HG02678 (cell line): ENCODE results near the gene SETBP1.

ENCODE experiments used
- ATAC-seq: cut with Tn5 transposase; IDR thresholded peaks from one replicate; pipeline ENCODE4 v1.9.1; 2021; ENCODE audit warnings: mild to moderate bottlenecking, moderate library complexity; ENCODE audit not compliant: unreplicated experiment

Gene SETBP1

DNA sequence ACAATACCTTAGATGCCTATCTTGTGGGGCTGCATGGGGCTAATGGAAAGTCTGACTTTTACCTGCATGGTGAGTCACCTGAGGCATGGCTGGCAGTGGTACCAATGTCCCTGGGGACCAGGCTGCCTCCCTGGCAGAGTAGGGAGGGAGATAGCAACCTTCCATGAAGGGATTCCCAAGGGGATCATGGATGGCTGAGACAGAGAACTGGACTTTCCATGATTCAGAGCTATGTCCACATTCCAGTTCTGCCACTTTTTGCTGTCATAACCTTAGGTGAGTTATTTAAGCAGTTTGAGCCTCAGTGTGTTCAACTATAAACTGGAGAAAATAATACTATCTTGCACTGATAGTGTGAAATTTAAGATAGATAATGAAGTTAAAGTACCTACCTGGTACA, 178.6 kb downstream of the SETBP1 start:
- ATAC-seq: no peak

DNA sequence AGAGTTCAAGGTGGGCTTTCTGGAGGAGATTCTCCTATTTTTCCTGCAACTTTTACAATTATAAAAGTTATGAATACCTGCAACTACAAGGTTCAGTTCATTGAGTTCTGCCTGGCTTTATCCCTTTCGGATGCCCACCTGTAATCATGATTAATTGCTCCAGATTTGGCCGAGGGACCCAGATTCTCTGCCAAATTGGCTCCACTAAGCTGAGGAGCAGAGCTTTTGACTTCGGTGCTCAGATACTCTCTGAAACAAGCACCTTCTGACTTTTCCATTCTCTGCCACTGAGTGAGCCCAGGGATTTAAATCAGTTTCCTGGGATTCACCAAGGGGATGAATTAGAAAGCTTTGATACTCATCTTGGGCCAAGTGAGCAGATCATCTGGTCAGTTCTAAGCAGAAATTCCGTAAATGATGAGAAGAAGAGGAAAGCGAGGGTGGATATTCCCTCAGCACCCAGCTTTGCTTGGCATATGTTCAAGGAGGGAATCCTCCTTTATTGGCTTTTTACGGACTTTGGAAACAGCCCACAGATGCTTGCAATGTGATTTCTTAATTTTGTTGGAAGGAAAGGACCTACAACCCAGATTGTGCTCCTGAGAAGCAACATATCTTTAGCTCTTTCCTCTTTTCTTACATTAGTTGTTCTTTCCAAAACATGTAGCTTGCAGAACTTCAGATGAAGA, 179.2 kb downstream of the SETBP1 start:
- ATAC-seq: no peak

DNA sequence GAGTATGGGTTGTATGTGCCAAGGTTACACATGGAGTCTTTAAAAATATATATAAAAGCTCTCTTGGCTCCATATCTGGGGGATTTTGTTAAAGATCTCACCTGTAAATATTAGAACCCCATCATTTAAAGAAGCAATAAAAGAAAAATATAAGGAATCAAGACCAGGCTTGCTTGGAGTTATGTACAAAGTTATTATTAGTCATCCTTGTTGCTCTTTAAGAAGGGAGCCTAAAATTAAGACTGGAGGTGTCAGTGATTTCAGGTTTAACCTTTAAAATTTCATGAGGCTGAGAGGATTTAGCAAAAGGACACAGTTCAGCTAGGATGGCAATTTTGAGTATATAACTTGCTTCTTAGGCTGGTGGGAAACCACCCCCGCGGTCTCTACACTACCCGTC, 181.4 kb downstream of the SETBP1 start:
- no peak for ATAC-seq

DNA sequence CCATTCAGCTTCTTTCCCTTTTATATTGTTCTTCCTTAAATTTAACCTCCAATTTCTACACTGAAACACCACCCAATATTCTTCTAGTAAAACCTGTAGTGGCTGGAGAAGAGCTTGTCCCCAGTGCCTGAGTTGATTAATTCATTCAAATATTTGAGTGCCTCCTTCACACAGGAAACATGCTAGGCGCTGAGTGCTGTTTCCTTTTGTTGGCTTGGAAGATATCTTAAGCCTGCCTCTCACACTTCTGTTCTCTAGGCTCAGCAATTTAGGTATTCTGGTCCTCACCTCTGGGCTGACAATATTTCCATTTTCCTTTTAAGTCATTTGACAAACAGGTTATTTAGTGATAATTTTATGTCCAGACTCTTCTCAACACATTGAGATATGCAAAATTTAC, 185.4 kb downstream of the SETBP1 start:
- ATAC-seq: no peak

DNA sequence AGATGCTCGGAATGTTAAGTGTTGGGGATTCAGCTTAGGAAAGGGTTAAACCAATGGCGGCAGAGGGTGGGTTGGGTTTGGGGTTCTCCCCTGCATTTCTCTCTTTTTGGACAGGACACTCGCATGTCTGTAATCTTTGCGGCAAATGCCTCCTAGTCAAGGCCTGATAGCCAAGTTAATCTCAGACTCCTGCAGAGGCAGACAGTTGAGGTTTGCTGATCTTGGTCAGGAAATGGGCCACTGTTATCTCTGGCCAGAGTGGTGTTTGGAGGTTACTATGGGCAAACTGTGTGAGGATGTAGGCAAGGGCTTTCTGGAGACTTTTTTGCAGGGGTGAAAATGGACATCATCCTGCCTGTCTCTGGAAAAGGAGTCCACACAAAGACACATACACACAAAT, 188.8 kb downstream of the SETBP1 start:
- no peak for ATAC-seq

DNA sequence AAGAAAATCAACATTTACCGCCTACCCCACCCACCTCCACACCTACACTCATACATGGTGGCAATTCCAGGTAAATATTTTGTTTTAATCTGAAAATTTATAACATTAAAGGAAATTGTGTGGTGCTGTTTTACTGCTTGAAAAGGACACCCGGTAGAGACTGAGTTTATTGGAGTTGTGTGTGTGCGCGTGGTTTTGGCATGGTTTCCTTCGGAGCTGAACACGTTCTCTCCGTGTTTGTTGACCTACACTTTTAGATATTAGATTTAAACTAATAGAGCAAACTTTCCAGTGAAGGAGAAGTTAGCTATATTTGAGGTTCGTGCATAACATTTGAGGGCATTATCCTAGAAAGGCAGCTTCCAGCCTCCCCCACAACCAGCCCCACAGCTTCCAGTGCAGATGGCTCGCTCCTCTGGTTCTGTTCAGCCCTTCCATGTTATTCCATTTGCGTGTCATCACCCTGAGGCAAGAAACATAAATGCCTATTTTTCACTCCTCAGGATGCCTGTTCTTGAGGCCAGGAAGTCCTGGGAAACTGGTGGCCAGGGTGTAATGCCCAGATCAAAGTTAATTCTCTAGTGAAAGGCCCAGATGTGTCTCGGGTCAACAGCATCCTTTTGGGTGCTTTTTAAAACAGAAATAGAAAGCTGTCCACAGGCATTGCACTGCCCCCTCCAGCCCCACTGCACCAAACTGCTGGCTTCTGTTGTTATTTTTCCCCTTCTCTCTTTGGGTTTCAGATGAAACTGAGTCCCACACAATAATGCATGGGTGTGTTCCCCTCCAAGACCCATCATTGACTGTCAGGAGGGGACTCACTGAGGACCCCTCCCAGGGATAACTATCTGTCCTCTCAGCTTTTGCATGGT, 190.2 kb downstream of the SETBP1 start:
- peak; percentile 38 for ATAC-seq

DNA sequence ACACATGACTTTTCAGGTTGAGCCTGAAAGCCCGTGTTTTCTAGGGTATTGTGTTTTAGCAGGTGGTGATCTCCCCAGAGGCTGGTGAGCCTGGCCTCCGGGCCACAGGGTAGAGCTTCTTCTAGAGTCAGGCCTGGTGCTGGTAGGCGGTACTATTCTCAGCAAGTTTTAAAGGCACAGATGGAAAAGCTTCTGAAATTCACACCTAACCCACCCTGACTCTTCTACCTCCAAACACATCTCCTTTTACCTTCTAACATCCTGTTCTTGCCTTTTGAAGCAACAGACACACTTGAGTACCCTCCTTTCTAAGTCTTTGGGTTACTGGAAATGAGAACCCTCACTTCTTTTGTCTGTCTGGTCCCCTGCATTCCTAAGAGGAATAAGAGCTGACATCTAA, 191.1 kb downstream of the SETBP1 start:
- peak; percentile 88 for ATAC-seq

DNA sequence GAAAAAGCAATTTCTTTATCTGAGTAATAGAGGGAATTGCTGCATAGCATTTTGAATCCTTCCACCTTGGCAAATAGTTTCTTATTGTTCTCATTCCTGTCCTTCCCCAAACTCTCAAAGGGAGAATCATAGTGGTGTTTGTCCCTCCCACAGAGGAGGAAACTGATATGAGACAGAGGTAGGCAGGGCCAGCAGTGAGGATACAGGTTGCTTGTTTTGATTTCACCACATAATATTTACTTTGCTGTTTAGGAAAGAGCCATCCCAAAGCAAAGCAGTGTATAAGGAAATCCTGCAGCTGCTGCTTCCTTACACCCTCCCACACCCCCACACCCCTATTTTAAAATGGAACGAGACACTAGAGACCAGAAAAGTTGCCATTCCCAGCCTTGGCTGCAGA, 195.3 kb downstream of the SETBP1 start:
- no peak for ATAC-seq

DNA sequence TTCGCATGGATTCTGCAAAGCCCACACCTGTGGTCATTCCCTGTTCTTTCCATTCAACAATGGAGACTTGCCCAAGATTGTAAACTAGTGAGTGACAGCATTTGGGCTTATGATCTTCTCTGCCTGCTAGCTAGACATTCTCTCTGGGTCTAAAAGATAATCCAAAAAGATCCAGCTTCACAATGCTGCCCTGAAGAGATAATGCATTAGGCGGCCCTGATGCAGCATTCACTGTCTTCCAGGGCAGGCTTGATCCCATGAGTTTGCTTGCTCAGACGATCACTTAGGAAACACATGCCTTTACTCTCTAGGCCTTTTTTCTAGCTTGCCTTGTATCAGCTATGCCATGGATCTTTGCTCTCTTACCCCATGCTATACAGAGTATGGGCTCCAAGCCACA, 196.1 kb downstream of the SETBP1 start:
- ATAC-seq: no peak

DNA sequence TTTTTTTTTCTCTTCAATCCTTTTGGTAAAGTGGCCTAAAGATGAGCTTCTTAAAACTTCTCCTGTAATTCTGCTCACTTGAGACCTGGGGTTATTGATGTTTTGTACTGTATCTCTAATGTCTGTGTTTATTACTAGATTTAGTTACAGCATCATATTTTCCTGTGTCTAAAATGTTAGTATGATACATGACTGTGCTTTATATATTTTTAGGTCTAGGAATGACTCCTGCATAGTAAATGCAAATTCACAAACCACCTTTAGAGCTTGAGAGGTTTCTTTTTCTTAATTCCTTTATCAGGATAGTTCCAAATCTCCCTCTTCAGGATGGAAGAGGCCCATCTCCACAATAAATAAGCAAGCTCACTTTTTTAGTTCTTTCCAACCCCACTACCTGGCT, 197.6 kb downstream of the SETBP1 start:
- ATAC-seq: no peak

DNA sequence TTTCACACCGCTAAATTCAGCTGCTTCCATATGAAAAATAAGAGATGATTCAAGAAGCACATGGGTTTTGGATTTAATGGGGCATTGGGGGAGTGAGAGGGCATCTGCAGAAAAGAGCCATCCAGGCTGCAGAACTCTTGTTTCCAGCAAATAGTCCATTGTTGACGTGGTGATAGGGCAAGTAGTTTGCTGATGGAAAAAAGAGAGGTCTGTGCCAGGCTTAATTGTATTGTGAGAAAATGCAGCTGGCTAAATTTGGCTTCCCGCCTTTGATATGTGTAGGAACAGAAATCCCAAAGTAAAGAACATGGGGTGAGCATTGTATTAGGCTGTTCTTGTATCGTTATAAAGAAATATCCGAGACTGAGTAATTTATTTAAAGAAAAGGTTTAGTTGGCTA, 199.5 kb downstream of the SETBP1 start:
- ATAC-seq: no peak

DNA sequence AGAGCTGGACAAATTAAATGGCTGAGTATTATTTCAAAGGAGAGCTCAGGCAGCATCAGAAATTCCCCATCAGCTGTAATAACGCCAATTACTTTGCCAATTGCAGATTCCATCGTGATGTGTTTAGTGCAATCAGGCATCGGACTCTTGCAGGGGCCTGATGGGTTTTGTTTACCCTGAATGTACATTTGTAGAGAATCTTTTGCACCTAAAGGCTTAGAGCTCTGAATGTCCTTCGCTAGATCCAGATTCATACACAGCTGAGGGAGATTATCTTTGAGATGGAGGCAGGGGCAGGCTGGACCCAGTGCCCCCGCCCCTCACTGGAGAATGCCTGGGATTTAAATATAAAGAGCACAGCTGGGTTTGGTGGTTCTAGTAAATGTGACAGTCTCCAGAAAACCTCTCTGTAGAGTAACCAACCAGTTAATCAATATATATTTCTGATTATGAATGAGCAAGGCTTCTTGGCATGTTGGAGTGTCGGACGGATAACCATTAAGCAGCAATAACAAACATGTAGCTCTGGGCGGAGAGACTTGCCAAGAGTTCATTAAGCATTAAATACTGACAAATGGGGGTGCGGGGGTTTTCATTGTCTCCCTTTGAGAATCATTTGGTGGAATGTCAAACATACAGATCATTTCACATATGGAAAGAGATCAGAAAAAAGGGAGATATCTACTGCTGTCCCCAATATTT, 200.9 kb downstream of the SETBP1 start:
- no peak for ATAC-seq

DNA sequence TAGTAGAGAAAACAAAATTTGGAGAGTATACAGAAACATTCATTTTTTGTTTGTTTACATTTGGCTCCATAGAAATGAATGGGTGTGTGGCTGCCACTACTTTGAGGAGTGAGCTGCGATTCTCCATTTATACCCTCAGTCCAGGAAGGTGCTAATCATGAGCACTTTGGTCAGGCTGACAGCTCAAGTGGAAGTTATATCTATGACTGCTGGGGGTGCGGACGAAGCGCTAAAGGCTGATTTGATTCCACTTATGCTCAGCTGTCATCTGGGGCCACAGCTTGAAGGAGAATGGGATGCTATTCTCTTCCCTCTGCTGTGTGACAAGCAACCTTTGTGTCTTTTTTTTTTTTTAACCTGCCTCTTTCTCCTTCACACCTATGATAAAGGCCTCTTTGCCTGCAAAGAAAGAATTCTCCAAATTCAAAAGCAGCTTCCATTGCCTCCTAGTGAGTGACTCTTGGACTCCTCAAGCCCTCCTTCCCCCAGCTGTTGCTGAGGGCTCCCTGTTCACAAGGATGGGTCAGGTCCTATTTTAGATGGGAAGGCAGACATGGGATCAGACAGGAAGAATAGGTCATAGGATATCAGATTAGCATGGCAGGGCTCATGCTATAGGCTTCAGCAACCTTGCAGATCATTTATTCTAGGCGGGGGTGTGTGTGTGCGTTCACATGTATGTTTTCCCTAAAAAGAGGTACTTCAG, 201.6 kb downstream of the SETBP1 start:
- no peak for ATAC-seq

DNA sequence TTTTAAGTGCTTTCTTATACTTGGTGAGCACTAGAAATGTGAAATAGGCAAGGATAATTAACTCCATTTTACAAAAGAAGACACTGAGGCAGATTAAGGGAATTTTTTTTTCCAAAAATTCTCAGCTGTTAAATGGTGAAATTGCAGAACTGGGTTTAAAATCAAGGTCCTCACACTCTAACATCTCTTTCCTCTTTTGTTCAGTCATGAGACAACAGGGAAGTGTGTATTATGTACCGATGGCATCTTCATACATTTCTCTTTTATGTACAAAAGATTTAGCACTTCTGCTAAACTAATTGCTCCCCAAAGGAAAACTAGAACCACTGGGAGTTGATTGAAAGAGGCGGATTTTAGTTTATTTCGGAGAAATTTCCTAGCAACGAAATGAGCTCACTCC, 203.0 kb downstream of the SETBP1 start:
- ATAC-seq: no peak

DNA sequence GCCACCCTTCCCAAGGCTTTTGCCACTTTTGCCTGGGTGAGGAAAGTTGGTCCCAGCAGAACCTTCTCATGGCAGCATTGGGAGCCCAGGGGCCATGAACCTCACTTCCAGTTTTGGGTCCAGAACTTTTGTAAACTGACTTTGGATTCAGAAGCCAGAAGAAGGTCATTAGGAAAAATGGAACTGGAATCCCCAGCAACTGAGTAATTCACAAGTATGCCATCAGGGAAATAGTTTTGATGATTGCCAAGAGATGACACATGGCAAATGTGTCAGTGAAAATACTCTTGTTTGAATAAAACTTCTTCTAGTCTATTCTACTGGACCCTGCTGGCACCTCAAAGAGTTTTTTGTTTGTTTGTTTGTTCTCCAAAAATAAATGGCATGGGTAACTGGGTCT, 203.7 kb downstream of the SETBP1 start:
- ATAC-seq: no peak

DNA sequence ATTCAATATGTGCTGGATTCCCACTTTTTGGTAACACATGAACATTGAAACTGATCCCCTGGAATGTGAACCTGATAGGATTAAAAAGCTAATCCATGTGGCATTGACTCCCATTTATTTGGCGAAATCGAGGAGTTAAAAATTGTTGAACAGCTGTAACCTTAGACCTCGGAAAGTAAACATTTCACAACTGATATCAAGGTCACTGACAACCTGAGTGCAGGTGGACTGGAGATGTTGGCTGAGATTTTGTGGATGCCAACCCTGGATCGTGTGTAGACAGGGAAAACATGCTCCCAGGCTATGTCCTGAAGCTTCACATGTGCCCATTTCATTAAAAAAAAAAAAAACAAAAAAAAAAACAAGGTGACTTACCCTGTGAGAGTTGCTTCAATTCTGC, 204.8 kb downstream of the SETBP1 start:
- no peak for ATAC-seq

DNA sequence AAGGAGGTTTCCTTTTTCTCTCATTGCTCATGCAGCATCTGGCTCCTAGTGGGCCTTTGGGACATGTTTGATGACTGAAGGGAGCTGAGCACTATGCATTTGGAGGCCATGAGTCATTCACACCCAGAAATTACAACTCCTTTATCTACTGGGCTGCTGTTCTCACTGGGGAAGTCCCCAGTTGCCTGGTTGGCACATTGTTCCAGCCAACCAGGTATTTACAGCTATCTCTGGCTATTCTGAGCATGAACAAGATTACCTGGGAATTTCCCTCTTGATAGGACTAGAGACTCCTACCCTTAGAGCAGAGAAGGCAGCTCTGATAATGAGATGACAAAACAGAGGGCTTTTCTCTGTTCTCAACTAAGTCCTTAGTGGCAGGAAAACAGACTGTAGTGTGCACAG, 206.5 kb downstream of the SETBP1 start:
- ATAC-seq: peak; percentile 93

DNA sequence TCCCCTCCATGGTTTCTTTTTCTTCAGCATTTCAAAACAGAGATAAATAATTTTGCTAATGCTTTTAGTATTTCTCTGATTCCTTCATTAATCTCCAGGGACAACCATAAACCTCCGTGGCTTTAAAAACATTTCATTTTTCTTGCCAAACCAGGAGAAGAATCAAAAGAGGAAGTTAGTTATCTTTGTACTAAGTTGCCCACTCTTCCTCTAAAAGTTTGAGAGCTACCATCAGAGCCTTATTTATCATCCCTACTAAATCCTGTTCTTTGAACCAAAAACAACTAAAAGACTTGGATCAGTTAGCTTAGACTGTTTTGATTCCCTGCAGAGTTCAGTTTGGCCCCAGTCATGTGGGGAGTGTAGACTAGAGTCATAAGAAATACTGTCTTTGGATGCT, 208.4 kb downstream of the SETBP1 start:
- ATAC-seq: no peak

DNA sequence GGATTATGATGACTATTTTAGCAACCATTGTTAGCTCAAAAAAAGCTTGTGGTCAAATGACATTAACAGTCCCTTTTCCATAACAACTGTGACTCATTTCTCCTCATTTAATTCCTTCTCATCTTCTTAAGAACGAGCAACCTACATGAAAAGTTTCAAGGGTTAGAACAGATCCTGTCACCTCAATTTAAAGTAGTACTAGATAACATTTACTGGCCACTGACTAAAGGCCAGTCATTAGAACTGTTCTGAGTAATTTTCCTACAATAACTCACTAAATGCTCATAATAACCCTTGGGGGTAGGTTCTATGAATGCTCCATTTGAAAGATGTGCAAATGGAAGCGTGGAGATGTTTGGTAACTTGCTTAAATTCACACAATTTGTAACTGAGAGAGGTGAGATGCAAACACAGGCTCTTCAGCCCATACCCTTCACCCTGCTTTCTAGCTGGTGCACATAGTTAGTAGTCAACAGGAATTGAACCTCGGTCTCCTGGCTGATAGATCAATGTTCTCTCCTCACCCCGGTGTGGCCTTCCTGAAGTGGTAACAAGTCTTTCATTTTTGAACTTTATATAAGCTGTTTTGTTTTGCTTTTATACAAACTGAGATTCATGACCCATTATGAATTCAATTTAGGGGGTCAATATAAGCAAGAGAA, 212.5 kb downstream of the SETBP1 start:
- no peak for ATAC-seq

DNA sequence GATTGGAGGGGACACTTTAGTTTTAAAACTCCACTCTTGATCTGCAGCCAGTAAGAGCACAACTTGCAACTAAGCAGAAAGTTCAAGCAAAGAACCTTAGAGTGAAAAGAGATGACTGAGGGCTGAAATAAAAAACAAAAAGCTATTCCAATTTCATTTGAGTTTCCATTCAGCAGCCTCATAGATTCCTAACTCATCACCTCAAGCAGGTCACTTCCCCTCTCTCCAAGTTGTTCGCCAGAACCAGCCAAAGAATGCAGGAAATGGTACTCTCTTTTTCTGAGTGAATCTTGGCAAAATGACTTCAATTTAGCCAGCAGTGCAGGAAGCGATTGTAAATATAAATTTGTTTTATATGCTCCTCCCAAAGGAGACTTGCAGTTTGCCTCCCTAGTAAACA, 213.3 kb downstream of the SETBP1 start:
- no peak for ATAC-seq
